Stimulated activated CD8-positive, alpha-beta memory T cell treated with anti-CD3 and anti-CD28 coated beads, Interleukin-4, amount 100 ng/mL, for 4 hours (primary cell): ENCODE data around the gene EPHA6.
"Not testable (repeated sequence)": the region's sequence is repeated elsewhere in the genome, so short reads cannot be mapped to it uniquely, and the experiment has no call there.

Source experiments
- DNase-seq, 2 donors: peaks; one replicate each; pipeline ENCODE4 v3.0.0-alpha.2; 2020; ENCODE audit warnings: low read depth in 2 of 2, low spot score in 1 of 2

EPHA6 gene

DNA sequence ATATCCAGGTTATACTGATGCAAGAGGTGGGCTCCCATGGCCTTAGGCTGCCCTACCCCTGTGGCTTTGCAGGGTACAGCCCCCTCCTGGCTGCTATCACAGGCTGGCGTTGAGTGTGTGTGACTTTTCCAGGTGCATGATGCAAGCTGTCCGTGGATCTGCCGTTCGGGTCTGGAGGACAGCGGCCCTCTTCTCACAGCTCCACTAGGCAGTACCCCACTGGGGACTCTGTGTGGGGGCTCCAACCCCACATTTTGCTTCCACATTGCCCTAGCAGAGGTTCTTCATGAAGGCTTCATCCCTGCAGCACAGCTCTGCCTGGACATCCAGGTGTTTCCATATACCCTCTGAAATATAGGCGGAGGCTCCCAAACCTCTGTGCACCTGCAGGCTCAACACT lies 610.6 kb downstream of the EPHA6 start:
- DNase-seq = no peak

DNA sequence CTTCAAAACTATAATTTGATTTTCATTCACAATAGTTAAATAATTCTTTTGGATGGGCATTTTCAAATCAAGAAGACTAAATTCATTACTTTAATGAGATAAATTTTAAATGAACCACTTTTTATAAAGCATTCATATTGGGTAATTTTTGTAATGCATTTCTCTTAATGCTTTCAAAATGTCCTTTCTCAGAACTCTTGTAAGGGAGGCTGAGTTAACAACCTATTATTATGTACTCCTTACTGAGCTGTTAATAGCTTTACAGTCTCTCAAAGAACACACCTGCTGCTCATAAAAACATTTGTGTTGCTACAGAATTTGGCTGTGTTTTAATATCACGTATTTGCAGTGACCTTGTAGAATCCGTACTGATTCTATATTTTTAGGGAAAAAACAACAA lies 616.2 kb downstream of the EPHA6 start:
- no peak for DNase-seq

DNA sequence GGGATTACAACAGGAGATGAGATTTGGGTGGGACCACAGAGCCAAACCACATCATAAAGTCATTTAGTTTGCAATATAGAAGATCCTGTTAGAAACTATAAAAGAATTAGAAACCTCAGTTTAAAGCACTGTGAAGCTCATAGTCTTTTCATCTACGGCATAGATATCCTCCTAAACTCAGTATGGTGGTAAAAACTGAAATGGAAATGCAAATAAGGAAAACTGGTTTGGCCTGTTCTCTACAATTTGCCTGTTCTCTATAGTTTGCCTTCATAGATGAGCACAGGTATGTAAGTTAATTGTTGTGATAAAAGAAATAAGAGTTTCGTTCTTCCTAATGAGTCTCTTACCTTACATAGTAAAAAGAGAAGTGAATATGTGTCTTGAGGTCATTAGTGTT lies 618.5 kb downstream of the EPHA6 start:
- DNase-seq = no peak

DNA sequence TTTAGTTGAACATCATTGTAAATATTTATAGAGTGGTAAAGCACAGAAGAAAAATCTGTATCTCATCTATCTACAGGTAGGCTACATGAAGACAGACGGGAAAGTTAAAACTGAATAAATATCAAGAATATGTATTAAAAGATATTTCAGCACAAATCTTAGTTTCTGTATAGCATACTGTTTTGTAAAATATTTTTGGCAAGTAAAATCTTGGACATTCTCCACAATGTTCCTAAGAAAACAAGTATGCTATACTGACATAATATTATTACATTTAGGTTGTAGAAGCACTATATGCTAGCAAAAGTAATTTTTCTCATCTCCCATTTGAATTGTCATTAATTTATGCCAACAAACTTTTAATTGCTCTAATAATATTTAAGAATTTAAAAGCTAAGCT lies 623.7 kb downstream of the EPHA6 start:
- DNase-seq = no peak

DNA sequence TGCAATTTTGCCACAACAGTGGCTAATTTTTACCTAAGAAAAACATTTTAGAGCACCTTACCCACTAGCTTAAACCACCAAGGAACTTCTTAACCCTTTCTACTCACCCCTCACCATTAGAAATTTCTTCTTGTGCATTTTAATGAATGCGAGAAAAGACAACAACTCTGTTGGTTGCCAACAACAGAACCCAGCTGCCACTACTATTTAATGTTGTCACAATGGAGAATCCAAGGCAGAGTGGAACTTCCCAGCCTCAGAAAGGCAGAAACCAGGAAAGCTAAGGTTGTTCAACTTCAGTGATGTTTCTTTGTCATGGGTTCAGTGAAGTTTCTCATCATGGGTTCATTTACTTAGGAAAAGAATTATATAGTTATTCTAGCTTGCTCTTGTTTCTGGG lies 625.0 kb downstream of the EPHA6 start:
- no peak for DNase-seq

DNA sequence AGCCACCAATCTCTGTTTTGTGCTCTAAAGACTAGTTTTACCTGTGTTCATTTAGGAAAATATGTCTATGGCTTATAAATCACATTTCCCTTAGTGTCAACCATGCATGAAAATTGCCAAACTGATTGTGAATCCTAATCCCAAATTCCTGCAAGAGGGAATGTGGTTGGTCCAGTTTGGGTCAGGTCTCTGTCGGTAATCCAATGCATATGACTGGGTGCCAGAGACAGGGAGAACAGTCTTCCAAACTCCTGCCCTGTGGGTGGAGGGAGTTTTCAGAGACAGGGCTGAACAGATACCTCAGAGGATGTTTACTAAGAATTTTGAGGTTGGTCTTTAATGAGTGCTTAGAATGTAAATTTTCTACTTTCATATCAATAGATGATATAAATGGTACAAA lies 649.6 kb downstream of the EPHA6 start:
- no peak for DNase-seq

DNA sequence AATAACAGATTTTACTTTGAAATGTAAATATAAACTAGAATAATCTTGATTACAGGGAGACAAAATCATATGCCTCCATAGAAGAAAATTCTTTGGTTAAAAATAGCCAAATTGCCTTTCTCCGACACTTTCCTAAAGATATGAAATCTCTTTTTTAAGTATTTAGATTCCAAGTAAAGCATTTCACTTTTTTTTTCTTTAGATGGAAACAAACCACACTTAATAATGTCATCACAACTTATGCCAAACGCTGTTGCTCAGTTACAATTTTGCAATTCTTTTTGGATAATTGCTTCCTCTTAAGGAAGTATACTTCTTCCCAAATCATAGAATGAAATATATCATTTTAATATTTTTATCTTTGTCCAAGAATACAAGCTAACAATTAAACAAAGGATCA lies 656.1 kb downstream of the EPHA6 start:
- DNase-seq = no peak

DNA sequence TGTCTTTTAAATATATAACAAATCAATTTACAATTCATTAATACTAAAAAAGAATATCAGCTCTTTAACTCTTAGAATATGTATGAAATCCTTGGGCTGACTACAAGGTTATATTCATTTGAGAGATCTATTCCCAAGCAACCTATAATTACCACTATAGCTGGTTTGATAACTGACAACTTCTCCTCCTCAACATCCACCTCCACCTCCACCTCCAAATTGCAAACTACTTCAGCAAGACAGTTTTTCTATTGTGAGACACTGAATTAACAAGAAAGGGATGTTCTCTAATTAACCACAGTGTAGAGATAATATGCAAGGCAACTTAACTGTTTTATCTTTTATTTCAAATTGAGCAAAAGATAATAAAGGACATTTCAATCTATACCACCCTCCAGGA lies 665.3 kb downstream of the EPHA6 start:
- no peak for DNase-seq

DNA sequence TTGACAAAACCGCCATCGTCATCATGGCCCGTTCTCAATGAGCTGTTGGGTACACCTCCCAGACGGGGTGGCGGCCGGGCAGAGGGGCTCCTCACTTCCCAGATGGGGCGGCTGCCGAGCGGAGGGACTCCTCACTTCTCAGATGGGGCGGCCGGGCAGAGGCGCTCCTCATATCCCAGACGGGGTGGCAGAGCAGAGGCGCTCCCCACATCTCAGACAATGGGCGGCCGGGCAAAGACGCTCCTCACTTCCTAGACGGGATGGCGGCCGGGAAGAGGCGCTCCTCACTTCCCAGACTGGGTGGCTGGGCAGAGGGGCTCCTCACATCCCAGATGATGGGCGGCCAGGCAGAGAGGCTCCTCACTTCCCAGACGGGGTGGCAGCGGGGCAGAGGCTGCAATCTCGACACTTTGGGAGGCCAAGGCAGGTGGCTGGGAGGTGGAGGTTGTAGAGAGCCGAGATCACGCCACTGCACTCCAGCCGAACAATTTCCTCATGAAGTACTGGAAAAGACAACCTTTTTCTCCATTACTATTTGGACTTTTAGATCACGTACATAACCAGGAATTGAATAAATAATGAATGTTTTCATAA lies 666.4 kb downstream of the EPHA6 start:
- DNase-seq = not testable (repeated sequence)

DNA sequence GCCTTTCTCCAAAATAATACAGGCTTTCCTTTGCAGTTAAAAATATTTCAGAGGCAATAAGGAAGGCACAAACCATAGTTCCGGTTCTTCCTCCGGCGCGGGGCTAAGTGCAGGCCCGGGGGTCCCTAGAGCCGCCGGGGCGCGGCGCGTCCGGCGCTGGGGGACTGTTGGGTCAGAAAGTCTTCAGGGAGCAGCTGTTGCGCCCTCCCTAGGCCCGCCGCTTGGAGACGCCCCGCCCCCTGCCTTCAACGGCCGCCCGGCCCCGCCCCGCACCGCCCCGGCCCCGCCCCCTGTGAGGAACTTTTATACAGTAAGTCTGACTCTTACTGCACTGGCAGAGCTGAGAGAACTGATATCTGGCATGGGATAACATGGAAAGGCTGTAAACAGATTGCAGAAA lies 667.0 kb downstream of the EPHA6 start:
- no peak for DNase-seq

DNA sequence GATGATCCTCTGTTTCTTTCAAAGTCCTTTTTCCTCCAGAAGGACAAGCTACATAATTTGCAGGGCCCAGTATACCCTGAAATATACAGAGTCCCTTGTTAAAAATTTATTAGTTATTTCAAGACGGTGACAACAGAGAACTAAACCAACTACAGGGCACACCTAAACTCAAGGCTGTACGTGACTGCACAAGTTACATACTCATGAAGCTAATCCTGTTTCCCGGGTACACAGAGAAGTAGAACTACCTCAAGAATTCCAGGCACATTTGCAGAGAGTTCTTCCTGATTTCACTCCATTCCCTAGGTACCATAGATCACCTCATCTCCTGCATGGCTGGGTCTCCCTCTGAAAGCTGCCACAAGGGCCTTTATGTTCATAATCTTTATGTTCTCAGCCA lies 670.8 kb downstream of the EPHA6 start:
- no peak for DNase-seq

DNA sequence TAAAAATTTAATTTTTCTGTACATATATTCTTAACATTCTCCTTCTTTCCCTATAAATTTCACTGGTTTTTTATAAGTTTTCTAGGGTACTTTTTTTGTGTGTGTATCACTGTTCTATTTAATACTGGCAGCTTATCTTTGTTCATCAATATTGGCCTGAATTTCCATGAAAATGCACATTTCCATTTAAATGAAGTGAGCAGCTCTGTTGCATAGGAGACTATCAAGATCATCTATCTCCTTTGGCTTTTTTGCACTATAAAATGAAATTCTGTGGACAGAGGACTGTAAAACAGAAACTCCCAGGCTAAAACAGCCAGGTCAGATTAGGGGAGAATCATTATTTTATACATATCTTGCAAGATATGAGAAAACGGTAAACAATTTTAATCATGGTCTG lies 673.2 kb downstream of the EPHA6 start:
- DNase-seq = no peak

DNA sequence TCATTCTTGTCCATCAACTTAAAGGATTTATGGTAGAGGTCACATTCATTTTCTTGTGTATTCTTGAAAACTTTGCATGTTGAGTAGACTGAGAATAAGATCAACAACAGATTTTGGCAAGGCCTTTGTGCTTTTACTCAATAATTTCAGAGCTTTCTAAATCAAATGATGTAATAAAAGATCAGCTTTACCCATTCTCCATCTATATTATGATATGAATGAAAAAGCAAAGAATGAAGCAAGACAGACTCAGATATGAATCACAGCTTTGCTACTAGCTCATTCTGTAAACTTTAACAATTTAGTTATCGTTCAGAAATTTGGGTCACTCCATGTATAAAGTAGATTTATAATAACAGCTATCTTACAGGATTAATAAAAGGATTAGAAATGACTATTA lies 674.3 kb downstream of the EPHA6 start:
- DNase-seq = no peak

DNA sequence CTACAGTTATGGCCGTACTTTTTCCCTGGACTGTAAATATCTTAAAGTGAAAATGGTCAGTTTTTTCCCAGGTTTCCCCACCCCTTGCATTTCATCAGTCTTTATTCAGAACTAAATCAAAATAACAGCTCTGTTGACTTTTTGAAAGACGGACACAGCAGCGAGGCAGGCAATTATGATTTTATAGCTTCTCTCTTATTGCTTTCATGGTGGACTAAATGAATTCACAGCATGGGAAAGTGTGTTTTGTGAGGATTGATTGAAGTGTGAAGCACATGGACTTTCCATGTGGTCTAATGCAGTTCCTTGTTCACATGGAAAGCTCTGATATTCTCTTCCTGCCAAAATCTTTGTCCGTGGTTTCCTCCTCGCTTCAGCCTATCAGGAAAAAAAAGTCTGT lies 681.5 kb downstream of the EPHA6 start:
- no peak for DNase-seq

DNA sequence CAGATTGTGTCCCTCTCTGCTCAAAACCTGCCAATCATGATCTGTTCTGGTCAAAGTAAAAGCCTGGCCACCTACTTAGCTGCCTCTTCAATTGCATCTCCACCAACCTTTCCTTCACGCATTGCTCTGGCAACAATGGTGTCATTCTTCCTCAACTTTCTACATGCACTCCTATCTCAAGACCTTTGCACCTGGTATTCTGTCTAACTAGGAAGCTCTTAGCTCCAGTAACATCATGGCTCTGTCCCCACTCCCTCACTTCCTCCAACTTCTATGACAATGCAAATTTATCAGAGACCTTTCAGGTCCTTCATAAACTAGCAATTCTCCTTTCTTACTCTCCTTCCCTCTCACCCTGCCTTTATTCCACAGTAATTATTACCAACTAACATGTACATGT lies 682.7 kb downstream of the EPHA6 start:
- no peak for DNase-seq

DNA sequence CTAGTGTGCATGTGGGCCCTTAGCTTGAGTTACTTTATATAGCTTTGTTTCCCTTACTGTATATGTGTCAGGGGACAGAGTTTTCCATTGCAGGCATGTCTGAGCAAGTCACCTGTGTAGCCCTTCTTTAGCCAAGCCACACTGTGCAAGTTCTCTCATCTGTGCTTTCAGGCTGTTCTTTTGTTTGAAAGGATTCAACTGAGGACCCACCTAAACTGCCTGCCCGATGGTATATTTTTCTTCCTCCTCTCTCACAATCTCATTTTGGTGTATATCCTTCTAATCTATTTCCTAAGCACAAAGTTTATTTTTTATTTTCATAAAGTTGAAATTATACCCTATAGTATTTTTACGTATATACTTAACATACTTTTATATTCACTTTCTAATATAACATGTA lies 690.1 kb downstream of the EPHA6 start:
- no peak for DNase-seq

DNA sequence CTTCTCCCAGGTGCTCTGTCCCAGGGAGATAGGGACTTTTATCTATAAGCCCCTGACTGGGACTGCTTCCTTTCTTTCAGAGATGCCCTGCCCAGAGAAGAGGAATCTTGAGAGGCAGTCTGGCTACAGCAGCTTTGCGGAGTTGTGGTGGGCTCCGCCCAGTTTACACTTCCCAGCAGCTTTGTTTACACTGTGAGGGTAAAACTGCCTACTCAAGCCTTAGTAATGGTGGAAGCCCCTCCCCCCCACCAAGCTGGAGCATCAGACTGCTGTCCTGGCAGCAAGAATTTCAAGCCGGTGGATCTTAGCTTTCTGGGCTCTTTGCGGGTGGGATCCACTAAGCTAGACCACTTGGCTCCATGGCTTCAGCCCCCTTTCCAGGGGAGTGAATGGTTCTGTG lies 696.4 kb downstream of the EPHA6 start:
- DNase-seq = no peak

DNA sequence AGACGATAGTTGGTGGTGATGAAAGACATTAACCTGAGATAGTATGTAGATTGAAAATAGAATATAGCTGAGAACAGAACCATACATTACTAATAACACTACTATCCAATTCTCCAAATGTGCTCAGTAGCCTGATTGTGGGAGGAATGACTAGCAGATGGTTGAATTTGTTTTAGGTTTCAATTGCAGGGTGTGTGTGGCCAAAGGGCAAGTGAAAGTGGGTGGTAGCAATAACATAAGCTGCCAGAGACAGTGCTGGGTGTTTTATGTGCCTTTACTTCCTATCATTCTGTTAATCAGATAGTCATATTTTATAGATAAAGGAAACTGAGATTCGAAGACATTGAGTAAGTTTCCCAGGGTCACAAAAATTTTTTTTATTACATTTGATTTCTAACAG lies 700.7 kb downstream of the EPHA6 start:
- DNase-seq = no peak

DNA sequence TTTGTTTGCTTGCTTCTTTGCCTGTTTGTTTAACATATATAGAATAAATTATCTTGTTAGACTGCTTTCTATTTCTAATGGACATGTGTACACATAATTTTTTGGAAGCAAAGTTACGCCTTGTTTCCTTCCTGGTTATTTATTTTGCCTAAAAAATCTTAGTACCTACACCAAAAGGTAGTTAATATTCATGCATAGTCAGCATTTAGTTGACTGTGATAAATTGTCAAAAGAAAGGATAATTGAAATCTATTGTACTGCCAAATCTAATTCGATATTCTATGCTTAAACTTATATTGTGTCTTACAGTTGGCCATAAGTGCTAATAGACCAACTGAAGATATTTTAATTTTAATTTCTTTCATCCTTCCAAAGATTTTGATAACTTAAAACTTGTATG lies 716.3 kb downstream of the EPHA6 start:
- DNase-seq = no peak

DNA sequence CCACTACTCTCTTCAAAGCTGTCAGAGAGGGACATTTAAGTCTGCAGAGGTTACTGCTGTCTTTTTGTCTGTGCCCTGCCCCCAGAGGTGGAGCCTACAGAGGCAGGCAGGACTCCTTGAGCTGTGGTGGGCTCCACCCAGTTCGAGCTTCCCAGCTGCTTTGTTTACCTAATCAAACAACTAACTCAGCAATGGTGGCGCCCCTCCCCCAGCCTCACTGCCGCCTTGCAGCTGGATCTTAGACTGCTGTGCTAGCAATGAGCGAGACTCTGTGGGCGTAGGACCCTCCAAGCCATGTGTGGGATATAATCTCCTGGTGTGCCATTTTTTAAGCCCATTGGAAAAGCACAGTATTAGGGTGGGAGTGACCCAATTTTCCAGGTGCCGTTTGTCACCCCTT lies 733.2 kb downstream of the EPHA6 start:
- DNase-seq = not testable (repeated sequence)

DNA sequence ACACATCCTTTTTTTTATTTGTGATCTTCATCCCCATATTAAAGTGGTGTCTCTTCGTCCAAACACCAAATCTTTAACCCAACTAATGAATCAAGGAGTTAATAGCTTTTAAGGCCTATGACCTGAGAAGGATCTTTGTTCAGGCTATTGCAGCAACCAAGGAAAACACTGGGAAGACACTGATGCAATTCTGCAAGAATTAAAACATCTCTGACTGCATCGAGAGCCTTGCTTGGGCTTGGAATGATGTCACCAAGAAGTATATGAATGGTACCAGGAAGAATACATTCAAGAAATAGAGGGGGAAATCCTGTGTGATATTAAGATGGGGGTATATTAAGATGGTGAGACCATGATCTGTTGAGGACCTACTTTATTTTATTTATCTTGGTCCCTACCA lies 736.0 kb downstream of the EPHA6 start:
- no peak for DNase-seq

DNA sequence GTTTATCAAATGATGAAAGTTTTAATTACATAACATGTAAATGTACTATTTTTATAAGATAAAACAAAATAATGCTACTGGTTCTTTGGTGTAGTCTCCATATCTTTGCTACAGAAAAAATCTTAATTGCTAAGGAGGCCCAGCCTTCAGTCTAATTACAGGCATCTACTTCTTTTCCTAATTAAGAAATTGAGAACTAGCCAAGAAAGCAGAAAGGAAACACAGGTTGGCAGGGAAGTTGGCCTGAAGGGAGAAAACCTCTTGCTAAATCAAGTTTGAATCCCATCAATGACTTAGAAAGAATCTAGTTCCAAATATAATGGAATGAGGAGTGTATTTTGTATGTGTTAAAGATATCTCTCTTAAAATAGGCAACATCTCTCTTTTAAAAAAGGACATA lies 737.8 kb downstream of the EPHA6 start:
- DNase-seq = no peak

DNA sequence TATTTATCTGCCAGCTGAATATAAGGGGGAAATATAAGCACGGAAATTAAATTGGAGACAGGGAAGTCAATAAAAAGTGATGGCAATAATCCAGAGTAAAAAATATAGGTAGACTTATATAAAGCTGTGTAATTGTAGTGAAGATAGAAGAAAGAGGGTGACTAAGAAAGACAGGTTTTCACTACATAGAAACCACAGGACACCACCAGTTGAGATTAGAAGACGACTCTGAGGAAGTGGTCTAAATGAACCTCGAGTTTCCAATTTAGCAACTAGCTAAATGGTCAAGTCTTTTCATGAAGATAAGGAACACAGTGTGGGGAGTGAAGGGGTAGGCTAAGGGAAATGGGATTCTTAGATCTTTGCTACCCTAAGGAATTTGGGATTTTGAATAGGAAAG lies 761.3 kb downstream of the EPHA6 start:
- no peak for DNase-seq

DNA sequence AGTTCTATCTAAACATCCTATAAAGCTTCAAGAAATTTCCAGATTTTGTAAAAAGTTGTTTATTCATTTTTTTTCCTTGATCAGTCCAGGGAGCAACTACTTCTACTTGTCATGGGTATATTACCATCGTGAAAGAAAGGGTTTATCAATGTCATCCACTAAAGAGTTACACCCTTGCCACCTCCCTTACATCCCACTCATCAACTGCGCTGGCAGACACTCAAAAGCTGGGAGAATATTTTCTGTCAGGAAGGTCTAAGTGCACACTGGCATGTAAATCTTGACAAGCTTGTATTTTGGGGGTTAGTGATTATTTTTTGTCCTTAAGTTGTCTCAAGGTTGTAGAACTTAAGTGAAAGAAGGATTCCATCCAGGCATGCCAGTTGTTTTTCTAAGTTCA lies 761.8 kb downstream of the EPHA6 start:
- DNase-seq = no peak
